ENCODE measurements around the gene HIF3A. TPM values are rescaled to one million over a fixed set of nuclear protein-coding genes. Genes with fewer than 3 reads are reported as not detected.
A peak's percentile ranks its signal among the peaks of the same experiment; 100 is the strongest.
"Not testable (repeated sequence)": the region's sequence is repeated elsewhere in the genome, so short reads cannot be mapped to it uniquely, and the experiment has no call there.

HIF3A gene
- total RNA-seq, 4 donors from 2014 or later: 5.9 to 29.2 (median 13.9) TPM

GRCh38 chr19:46256855-46257254 lies 40.0 kb upstream of the HIF3A start:
- in situ Hi-C loops (cut with MboI; ENCODE audit: low sequenced_read_pairs in 4 of 4): no loop called here
- ATAC-seq: no peak
- no peak overlapping the region for H3K4me3 ChIP-seq
- no peaks in the 10 kb centered on the region for H3K4me1 ChIP-seq
- no peak overlapping the region for H3K27ac ChIP-seq
- peaks cover 0 to 21% (median 18%) of the 10 kb centered on the region in 3 donors for H3K27me3 ChIP-seq
- no peak for DNase-seq
- H3K36me3 ChIP-seq: no peaks in the 10 kb centered on the region
- no peak for TF ChIP-seq CTCF (IDR thresholded peaks at IDR 0.05 in 4 of 5, conservative IDR thresholded peaks at IDR 0.05 in 1 of 5)
- TF ChIP-seq POLR2A (IDR thresholded peaks at IDR 0.05): no peak
- intact Hi-C loops (cut with DNase I; ENCODE audit: low total_unique reads): no loop called here
- H3K9me3 ChIP-seq: no peaks in the 10 kb centered on the region

GRCh38 chr19:46261501-46261900 lies 35.3 kb upstream of the HIF3A start:
- H3K9me3 ChIP-seq; H3K36me3 ChIP-seq; intact Hi-C loops (cut with DNase I; ENCODE audit: low total_unique reads); DNase-seq; H3K4me1 ChIP-seq; H3K4me3 ChIP-seq; H3K27ac ChIP-seq; ATAC-seq: not testable (repeated sequence)
- peaks cover 0 to 25% (median 15%) of the 10 kb centered on the region in 3 donors for H3K27me3 ChIP-seq
- in situ Hi-C loops (cut with MboI; ENCODE audit: low sequenced_read_pairs in 4 of 4): loop anchor here in 3 of 4 donors (5.0 to 10.0 kb wide), 3 partner anchors 177 to 237 kb away; partner anchors contain the start of gene PGLYRP1 (in 1 of the 3)

- H3K36me3 ChIP-seq; H3K9me3 ChIP-seq; intact Hi-C loops (cut with DNase I; ENCODE audit: low total_unique reads); DNase-seq; H3K27ac ChIP-seq; H3K4me3 ChIP-seq; ATAC-seq; H3K4me1 ChIP-seq: not testable (repeated sequence)
- peaks cover 0 to 22% (median 15%) of the 10 kb centered on the region in 3 donors for H3K27me3 ChIP-seq
- in situ Hi-C loops (cut with MboI; ENCODE audit: low sequenced_read_pairs in 4 of 4): loop anchor here in 3 of 4 donors (5.0 to 10.0 kb wide), 3 partner anchors 178 to 238 kb away; partner anchors contain the start of gene PGLYRP1 (in 1 of the 3)
Measured at GRCh38 chr19:46262684-46263296, 34.1 kb upstream of the HIF3A start.

GRCh38 chr19:46264801-46265200 lies 32.0 kb upstream of the HIF3A start:
- not testable (repeated sequence) for H3K4me1 ChIP-seq, H3K36me3 ChIP-seq, H3K27ac ChIP-seq, DNase-seq, H3K27me3 ChIP-seq, H3K4me3 ChIP-seq, ATAC-seq, H3K9me3 ChIP-seq
- intact Hi-C loops (cut with DNase I; ENCODE audit: low total_unique reads): loop anchor here (1.0 kb wide), 2 partner anchors 182 to 236 kb away; no protein-coding TSS in a partner anchor
- in situ Hi-C loops (cut with MboI; ENCODE audit: low sequenced_read_pairs in 4 of 4): loop anchor here (5.0 to 10.0 kb wide), 4 partner anchors 180 to 240 kb away; partner anchors contain the start of gene PGLYRP1 (in 1 of the 4)

GRCh38 chr19:46265217-46265828 lies 31.5 kb upstream of the HIF3A start:
- Histone ChIP-seq H3K9me3 (no peaks in the 10 kb centered on the region), H3K36me3 (no peaks in the 10 kb centered on the region), H3K27me3 (peaks cover 4 to 7% (median 6%) of the 10 kb centered on the region in 3 donors), H3K4me1 (no peaks in the 10 kb centered on the region), H3K4me3 (no peak overlapping the region), H3K27ac (no peak overlapping the region)
- TF ChIP-seq POLR2A (IDR thresholded peaks at IDR 0.05) (no peak), CTCF (IDR thresholded peaks at IDR 0.05 in 4 of 5, conservative IDR thresholded peaks at IDR 0.05 in 1 of 5) (peak; percentile 74 to 84 (median 79))
- in situ Hi-C loops (cut with MboI; ENCODE audit: low sequenced_read_pairs in 4 of 4): loop anchor here (5.0 to 10.0 kb wide), 4 partner anchors 181 to 241 kb away; partner anchors contain the start of gene PGLYRP1 (in 1 of the 4)
- intact Hi-C loops (cut with DNase I; ENCODE audit: low total_unique reads): loop anchor here (1.0 kb wide), 2 partner anchors 183 to 236 kb away; no protein-coding TSS in a partner anchor
- peak; percentile 76 to 79 for ATAC-seq
- peak; percentile 20 to 40 for DNase-seq

GRCh38 chr19:46269101-46269500 lies 27.7 kb upstream of the HIF3A start:
- Histone ChIP-seq H3K36me3 (no peaks in the 10 kb centered on the region), H3K4me1 (no peaks in the 10 kb centered on the region), H3K4me3 (no peak overlapping the region), H3K27ac (no peak overlapping the region), H3K9me3 (no peaks in the 10 kb centered on the region), H3K27me3 (peaks cover 0 to 17% (median 7%) of the 10 kb centered on the region in 3 donors)
- in situ Hi-C loops (cut with MboI; ENCODE audit: low sequenced_read_pairs in 4 of 4): loop anchor here (5.0 to 10.0 kb wide), 4 partner anchors 184 to 244 kb away; partner anchors contain the start of gene PGLYRP1 (in 1 of the 4)
- DNase-seq (no peak), ATAC-seq (no peak)
- TF ChIP-seq POLR2A (IDR thresholded peaks at IDR 0.05): no peak
- TF ChIP-seq CTCF (IDR thresholded peaks at IDR 0.05 in 4 of 5, conservative IDR thresholded peaks at IDR 0.05 in 1 of 5): no peak
- intact Hi-C loops (cut with DNase I; ENCODE audit: low total_unique reads): no loop called here
